Duodenal mucosa (tissue), 2 donors: Measurements from ENCODE around the gene BSG.

Experiments used
- H3K27ac ChIP-seq: one replicate; pipeline ENCODE4 v1.7.0; 2013; ENCODE audit warnings: low read depth, low read length
- H3K27me3 ChIP-seq, 2 donors: one replicate each; pipeline ENCODE4 v1.7.0; 2013; ENCODE audit warnings: low read length in 2 of 2, control low read depth in 1 of 2; ENCODE audit not compliant: insufficient read depth in 2 of 2, control insufficient read depth in 1 of 2
- H3K36me3 ChIP-seq, 2 donors: one replicate each; pipeline ENCODE4 v1.7.0; 2013; ENCODE audit warnings: low read length in 2 of 2, control low read depth in 1 of 2; ENCODE audit not compliant: insufficient read depth in 2 of 2, control insufficient read depth in 1 of 2
- H3K4me1 ChIP-seq, 2 donors: one replicate each; pipeline ENCODE4 v1.7.0; 2013; ENCODE audit warnings: low read length in 2 of 2, control low read depth in 1 of 2; ENCODE audit not compliant: insufficient read depth in 2 of 2, control insufficient read depth in 1 of 2
- H3K4me3 ChIP-seq, 2 donors: one replicate each; pipeline ENCODE4 v1.7.0; 2013; ENCODE audit warnings: low read length in 2 of 2, low read depth in 1 of 2
- H3K9ac ChIP-seq, 2 donors: one replicate each; pipeline ENCODE4 v1.7.0; 2013; ENCODE audit warnings: low read length in 2 of 2, low read depth in 1 of 2
- H3K9me3 ChIP-seq, 2 donors: one replicate each; pipeline ENCODE4 v1.7.0; 2013; ENCODE audit warnings: low read length in 2 of 2, control low read depth in 1 of 2; ENCODE audit not compliant: control insufficient read depth in 1 of 2

The BSG gene

DNA sequence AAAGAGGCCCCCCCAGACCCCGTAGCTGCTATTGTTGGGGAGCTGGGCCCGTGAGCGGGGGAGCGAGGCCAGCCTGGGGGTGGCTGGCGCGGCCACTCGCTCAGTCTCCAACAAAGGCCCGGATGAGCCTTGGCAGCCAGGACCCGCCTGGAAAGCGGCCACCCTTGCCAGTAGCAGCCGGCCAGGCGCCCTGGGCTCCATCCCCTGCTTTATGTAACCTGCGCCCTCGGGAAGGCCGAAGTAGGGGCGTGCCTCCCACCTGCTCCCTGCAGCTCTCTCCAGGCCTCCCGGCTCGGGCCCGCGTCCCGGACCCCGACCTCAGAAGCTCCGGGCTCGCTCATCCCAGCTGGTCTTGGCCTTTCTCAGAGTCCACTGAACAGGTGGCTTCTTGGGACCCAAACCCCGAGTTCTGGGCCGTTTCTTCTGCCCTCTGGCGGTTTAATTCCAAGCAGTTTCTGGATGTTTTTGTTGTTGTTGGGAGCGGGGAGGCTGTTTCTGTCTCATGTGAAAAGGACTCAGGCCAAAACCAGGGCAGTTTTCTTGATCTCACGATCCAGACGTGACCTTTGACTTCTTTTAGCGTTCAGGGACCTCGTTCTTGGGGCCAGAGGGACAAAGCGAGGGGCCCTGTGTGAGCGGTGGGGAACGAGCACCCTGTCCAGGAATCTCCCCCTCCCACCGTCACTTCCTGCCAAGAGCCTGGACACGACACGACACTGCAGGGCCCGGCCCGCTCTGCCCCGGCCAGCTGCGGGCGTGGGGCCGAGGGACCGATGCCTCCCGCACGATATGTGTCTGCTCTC lies 39.6 kb upstream of the BSG start:
- H3K27ac ChIP-seq = peak overlapping the region; percentile 62
- H3K4me3 ChIP-seq = peak overlapping the region; percentile 75 to 89
- peaks cover 0 to 15% of the 10 kb centered on the region in 2 donors for H3K36me3 ChIP-seq
- H3K4me1 ChIP-seq = peaks cover 12 to 14% of the 10 kb centered on the region in 2 donors
- H3K27me3 ChIP-seq = peaks cover 0 to 2% of the 10 kb centered on the region in 2 donors
- no peaks in the 10 kb centered on the region for H3K9me3 ChIP-seq
- peak overlapping the region; percentile 79 to 82 for H3K9ac ChIP-seq

DNA sequence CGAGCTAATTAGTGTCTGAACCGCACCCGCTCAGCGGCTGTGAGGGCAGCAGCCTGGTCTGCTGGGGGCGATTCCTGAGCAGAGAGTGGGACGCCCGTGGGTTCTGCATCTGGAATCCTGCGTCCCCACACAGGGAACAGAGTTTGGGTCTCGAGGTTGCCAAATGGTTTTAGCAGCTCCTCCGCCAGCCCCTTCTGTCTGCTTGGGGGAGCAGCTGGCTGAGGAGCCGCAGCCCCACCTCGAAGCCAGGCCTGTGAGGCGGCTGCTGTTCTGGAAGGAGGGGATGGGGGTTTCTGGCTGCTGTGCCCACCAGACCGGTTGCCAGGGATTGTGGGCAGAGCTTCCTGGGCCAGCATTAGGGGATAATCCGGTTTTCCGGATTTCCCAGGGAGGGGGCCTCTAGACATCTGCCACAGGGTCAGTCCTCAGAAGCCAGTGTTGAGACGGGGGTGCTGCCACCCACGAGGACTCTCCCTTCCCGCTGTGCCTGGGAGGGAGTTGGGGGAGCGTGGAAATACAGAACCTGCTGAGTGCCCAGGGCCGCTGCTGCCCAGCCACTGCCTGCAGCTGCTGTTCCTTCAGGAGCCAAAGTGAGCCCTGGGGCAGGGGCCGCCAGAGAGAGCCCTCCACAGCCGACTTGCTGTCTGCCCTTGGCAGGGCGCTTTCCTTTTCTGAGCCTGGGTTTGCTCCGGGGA lies 38.9 kb upstream of the BSG start:
- peaks cover 12 to 14% of the 10 kb centered on the region in 2 donors for H3K4me1 ChIP-seq
- no peaks in the 10 kb centered on the region for H3K9me3 ChIP-seq
- no peaks in the 10 kb centered on the region for H3K27me3 ChIP-seq
- H3K9ac ChIP-seq = peak overlapping the region; percentile 79 to 82
- H3K27ac ChIP-seq = peak overlapping the region; percentile 62
- peaks cover 0 to 22% of the 10 kb centered on the region in 2 donors for H3K36me3 ChIP-seq
- peak overlapping the region; percentile 75 to 89 for H3K4me3 ChIP-seq

DNA sequence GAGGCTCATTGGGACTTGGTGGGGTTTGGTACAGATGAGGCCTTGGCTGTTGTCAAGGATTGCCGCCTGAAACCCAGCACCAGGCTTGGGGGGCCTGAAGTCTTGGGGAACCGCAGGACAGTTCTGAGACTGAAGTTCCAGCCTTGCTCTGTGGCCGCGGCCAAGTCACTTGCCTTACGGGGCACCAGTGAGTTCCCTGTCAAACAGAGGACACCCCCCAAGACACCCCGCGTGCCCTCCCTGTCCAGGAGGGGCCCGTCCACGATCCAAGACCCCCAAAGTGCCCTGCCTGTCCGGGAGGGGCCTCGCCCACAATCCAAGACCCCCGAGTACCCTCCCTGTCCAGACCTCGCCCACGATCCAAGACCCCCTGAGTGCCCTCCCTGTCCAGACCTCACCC lies 38.3 kb upstream of the BSG start:
- peak overlapping the region in 1 of 2 donors; percentile 75 for H3K4me3 ChIP-seq
- H3K9ac ChIP-seq = peak overlapping the region in 1 of 2 donors; percentile 82
- H3K36me3 ChIP-seq = peaks cover 0 to 28% of the 10 kb centered on the region in 2 donors
- H3K27ac ChIP-seq = no peak overlapping the region
- H3K27me3 ChIP-seq = no peaks in the 10 kb centered on the region
- peaks cover 12 to 14% of the 10 kb centered on the region in 2 donors for H3K4me1 ChIP-seq
- no peaks in the 10 kb centered on the region for H3K9me3 ChIP-seq

DNA sequence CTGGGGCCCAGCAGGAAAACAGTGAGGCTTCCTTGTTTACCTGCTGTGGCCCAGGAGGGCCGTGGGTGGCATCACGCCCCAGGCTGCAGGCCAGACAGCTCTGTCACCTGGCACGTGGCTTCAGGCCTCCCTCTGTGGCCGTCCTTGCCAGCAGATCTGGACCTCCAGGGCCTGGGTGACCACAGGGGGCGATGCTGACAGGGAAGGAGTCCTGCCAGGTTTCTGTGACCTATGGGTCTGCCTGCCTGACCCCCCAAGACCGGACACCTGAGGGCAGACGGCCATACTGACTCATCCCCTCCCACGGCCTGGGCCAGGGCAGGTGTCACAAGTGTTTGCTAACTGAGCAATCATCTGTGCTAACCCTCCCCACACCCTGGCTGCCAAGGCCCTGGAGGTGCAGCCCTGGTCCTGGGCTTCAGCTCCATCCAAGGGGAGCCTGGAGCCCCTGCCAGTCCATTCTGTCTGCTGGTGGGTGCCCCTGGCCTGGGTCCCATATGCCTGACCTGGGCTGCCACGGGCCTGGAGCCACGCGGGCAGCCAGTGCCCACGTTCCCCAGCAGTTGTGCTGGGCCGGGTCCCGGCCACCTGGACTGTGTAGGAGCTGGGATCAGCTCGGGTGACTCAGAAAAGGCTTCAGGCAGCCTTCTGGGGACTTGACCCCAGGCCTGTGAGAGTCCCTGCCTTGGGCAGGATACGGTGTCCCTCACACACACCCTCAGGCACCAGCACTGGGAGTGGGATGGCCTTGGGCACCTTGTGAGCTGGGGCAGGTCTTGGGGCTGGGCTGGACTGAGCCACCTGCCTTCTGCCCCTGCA lies 37.2 kb upstream of the BSG start:
- Histone ChIP-seq H3K27ac (no peak overlapping the region), H3K4me3 (no peak overlapping the region), H3K36me3 (peaks cover 0 to 33% of the 10 kb centered on the region in 2 donors), H3K9ac (no peak overlapping the region), H3K4me1 (peaks cover 12 to 14% of the 10 kb centered on the region in 2 donors), H3K27me3 (no peaks in the 10 kb centered on the region), H3K9me3 (no peaks in the 10 kb centered on the region)

DNA sequence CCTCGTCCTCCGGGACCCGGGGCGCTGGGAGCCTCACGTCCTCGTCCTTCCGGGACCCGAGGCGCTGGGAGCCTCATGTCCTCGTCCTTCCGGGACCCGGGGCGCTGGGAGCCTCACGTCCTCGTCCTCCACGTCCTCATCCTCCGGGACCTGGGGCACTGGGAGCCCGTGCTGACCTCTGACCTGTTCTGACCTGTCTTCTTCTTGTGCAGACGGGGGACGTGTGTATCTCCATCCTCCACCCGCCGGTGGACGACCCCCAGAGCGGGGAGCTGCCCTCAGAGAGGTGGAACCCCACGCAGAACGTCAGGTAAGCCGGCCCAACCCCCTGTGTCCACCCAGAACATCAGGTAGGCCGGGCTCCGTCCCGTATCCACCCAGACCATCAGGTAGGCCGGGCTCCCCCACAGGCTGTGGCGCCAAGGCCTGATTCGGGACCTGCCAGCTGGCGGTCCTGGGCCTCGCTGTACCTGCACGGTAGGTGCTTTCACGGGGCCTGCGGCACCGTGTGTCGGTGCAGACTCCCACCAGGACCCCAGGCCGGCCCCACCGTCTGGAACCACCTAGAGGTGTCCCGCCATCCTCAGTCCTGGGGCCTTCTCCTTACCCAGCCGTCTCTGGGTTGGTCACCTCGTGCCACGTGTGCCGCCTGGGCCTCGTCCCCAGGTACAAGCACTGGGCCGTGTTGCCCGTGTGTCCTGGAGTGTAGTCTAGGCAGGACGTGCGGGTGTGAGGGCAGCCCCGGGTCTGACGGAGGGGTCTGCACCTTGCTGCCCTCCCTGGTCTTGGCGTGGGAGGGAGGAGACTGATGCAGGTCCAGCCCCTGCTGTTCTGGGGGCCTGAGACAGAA lies 36.1 kb upstream of the BSG start:
- H3K4me3 ChIP-seq = no peak overlapping the region
- no peak overlapping the region for H3K9ac ChIP-seq
- no peak overlapping the region for H3K27ac ChIP-seq

DNA sequence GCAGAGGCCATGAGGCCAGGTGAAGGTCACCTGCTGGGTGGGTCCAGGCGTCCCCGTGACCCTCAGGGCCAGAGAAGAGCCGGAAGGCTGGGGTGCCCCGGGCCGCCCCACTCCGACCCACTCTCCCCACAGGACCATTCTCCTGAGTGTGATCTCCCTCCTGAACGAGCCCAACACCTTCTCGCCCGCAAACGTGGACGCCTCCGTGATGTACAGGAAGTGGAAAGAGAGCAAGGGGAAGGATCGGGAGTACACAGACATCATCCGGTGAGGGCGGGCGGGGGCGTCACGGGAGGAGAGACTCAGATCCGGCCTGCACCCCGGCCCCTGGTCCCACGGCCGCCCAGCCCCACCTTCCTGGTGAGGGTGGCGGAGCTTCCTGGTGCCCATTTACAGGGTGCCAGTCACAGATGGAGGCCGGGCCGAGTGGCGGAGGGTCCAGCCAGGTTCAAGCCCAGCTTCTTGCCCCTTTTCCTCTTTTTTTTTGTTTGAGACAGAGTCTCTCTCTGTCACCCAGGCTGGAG lies 35.5 kb upstream of the BSG start:
- H3K4me3 ChIP-seq = no peak overlapping the region
- peaks cover 10 to 44% of the 10 kb centered on the region in 2 donors for H3K36me3 ChIP-seq
- peaks cover 12 to 14% of the 10 kb centered on the region in 2 donors for H3K4me1 ChIP-seq
- H3K9ac ChIP-seq = no peak overlapping the region
- H3K27me3 ChIP-seq = no peaks in the 10 kb centered on the region
- H3K9me3 ChIP-seq = no peaks in the 10 kb centered on the region
- H3K27ac ChIP-seq = no peak overlapping the region

More for the DNA sequence above, 36.1 kb upstream of the BSG start:
- Histone ChIP-seq H3K9me3 (no peaks in the 10 kb centered on the region), H3K36me3 (peaks cover 4 to 37% of the 10 kb centered on the region in 2 donors), H3K27me3 (no peaks in the 10 kb centered on the region), H3K4me1 (peaks cover 12 to 14% of the 10 kb centered on the region in 2 donors)

DNA sequence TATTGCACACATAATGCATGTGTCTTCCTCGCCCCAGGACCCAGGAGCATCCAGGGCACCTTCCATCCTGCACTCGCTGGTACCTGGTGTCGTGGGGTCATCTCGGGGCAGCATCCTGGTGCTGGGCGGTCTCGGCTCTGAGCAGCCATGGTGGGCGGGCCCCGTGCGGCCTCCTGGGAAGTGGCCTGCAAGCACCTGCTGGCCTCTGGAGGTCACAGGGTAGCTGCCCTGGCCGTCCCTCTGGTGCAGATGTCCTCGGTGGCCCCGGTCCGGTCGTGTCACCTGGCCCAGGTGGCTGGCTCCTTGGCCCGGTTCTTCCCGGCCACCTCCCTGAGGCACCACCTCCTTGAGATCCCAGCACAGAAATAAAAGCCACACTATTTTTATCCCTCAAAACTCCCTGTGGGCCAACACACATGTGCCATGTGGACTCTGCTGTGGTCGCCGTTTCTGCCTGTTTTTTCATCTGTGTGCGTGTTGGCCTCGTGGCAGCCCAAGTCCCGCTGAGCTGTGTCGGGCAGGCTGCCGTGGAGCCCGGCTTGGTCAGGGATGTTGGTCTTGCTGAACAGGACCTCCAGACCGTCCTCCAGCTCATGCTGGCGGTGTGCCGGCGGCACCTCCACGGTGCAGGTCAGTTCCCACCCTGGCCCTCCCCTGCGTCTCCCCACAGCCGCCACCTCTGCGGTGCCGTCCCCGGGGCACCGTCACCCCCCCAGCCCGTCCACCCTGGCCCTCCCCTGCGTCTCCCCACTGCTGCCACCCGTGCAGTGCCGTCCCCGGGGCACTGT lies 33.6 kb upstream of the BSG start:
- Histone ChIP-seq H3K36me3 (peaks cover 10 to 51% of the 10 kb centered on the region in 2 donors), H3K9ac (no peak overlapping the region), H3K4me1 (peaks cover under 1 to 2% of the 10 kb centered on the region in 2 donors), H3K27ac (no peak overlapping the region), H3K27me3 (no peaks in the 10 kb centered on the region), H3K9me3 (no peaks in the 10 kb centered on the region), H3K4me3 (no peak overlapping the region)

DNA sequence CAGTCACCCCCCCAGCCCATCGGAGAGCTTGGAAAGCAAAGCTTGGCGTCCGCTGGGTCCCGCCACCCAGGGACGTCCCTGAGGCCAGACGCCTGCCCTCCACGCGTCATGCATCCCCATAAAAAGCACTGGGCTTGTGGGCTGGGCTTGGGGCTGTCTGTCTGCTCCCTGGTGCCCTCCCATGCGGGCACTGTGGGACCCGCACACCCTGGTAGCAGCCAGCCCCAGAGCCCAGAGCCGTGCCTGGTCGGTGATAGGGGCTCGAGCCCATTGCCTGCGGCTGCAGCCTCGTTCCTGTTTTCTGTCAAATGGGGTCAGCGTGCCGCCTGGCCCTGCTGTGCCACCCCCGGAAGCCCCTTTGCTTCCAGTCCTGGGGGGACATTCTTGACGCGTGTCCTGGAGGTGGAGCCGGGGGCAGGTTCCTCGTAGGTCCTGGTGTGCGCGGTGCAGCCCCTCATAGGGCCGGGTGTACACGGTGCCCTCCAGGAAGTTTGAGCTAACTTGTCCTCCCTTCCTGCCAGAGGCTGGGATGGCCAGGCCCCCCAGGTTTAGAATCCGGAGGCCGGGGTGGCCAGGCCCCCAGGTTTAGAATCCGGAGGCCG lies 32.9 kb upstream of the BSG start:
- Histone ChIP-seq H3K27ac (no peak overlapping the region), H3K36me3 (peaks cover 10 to 51% of the 10 kb centered on the region in 2 donors), H3K27me3 (no peaks in the 10 kb centered on the region), H3K9ac (no peak overlapping the region), H3K4me3 (no peak overlapping the region), H3K9me3 (no peaks in the 10 kb centered on the region), H3K4me1 (no peaks in the 10 kb centered on the region)
